GM23338 (cell line): Measurements from ENCODE around the gene EPHA6.

Source experiments
- CREB1 ChIP-seq: fragments of 250-450 bp; sonication (Bioruptor Pico); IDR thresholded peaks from 2 replicates; pipeline ENCODE4 v1.5.0; 2020; ENCODE audit warnings: low read depth, mild to moderate bottlenecking, moderate library complexity
- CTCF ChIP-seq, 2 experiments: fragments of 200-600 bp in 1 of 2; sonication (generic) in 1 of 2; conservative IDR thresholded peaks; 2 replicates each; pipeline versions ENCODE4 v1.5.1 to v1.6.1; 2016 to 2017; ENCODE audit warnings: antibody characterized with exemption in 2 of 2, low read depth in 2 of 2, mild to moderate bottlenecking in 2 of 2, moderate library complexity in 1 of 2
- ETS1 ChIP-seq: IDR thresholded peaks from 2 replicates; pipeline ENCODE4 v1.6.1; 2016; ENCODE audit warnings: antibody characterized with exemption
- EZH2 ChIP-seq: fragments of 200-600 bp; sonication (generic); IDR thresholded peaks from one replicate; pipeline ENCODE4 v1.8.0; 2017; ENCODE audit warnings: antibody characterized with exemption, mild to moderate bottlenecking, low read depth; ENCODE audit not compliant: unreplicated experiment
- EZH2phosphoT487 ChIP-seq: fragments of 200-600 bp; sonication (generic); IDR thresholded peaks from one replicate; pipeline ENCODE4 v1.8.1; 2018; ENCODE audit warnings: antibody characterized with exemption; ENCODE audit not compliant: unreplicated experiment
- JUNB ChIP-seq: IDR thresholded peaks from one replicate; pipeline ENCODE4 v1.6.1; 2016; ENCODE audit warnings: antibody characterized with exemption; ENCODE audit not compliant: unreplicated experiment
- POLR2AphosphoS5 ChIP-seq: IDR thresholded peaks from 2 replicates; pipeline ENCODE4 v1.6.1; 2016; ENCODE audit warnings: antibody characterized with exemption, low read depth
- REST ChIP-seq: IDR thresholded peaks from one replicate; pipeline ENCODE4 v1.6.1; 2018; ENCODE audit warnings: antibody characterized with exemption; ENCODE audit not compliant: unreplicated experiment
- ZNF114 ChIP-seq: fragments of 250-450 bp; sonication (Bioruptor Pico); IDR thresholded peaks from 2 replicates; pipeline ENCODE4 v1.5.0; 2020; ENCODE audit warnings: mild to moderate bottlenecking, moderate library complexity
- ZNF331 ChIP-seq: fragments of 250-450 bp; sonication (Bioruptor Pico); IDR thresholded peaks from 2 replicates; pipeline ENCODE4 v1.5.0; 2020; ENCODE audit warnings: low read depth, mild to moderate bottlenecking, moderate library complexity
- ZNF462 ChIP-seq: fragments of 250-450 bp; sonication (Bioruptor Pico); IDR thresholded peaks from 2 replicates; pipeline ENCODE4 v1.5.0; 2020; ENCODE audit warnings: mild to moderate bottlenecking, moderate library complexity

- TF ChIP-seq REST, result no peak
- 0 out of 4 replicates have a peak, but pooled peaks of 1 of the 2 experiments have one; percentile 9 for TF ChIP-seq CTCF (conservative IDR thresholded peaks at IDR 0.05; ENCODE audit: low read depth in 2 of 2)
- no peak for TF ChIP-seq POLR2AphosphoS5
- no peak for TF ChIP-seq EZH2phosphoT487
- no peak for TF ChIP-seq EZH2
- no peak for TF ChIP-seq JUNB
- TF ChIP-seq ZNF331 (CRISPR knock-in tag), result no peak
- TF ChIP-seq CREB1, result no peak
- no peak for TF ChIP-seq ZNF114 (CRISPR knock-in tag)
- no peak for TF ChIP-seq ETS1
- TF ChIP-seq ZNF462 (CRISPR knock-in tag), result no peak
These were observed 38.5 kb downstream of the EPHA6 start for GRCh38 chr3:96852849-96853248.
